ENCODE results near the gene SHMT2.

Gene SHMT2

GRCh38 chr12:57227315-57228115 is 2.0 kb upstream of the SHMT2 start:
- DNase-seq (ENCODE audit: low read depth): peak; percentile 31

- DNase-seq (ENCODE audit: low read depth): peak; percentile 43
These were observed 371 bp upstream of the SHMT2 start for GRCh38 chr12:57229046-57229633.

- DNase-seq (ENCODE audit: low read depth): no peak
These were observed 1.1 kb downstream of the SHMT2 start for GRCh38 chr12:57230381-57231155.

GRCh38 chr12:57231276-57232021 is 1.9 kb downstream of the SHMT2 start:
- DNase-seq (ENCODE audit: low read depth): no peak

GRCh38 chr12:57232156-57232756 is 2.7 kb downstream of the SHMT2 start:
- DNase-seq (ENCODE audit: low read depth): no peak

- DNase-seq (ENCODE audit: low read depth): peak; percentile 45
These were observed 4.1 kb downstream of the SHMT2 start for GRCh38 chr12:57233357-57234232.

GRCh38 chr12:57234233-57234570 is 4.7 kb downstream of the SHMT2 start:
- no peak for DNase-seq (ENCODE audit: low read depth)

GRCh38 chr12:57234571-57235016 is 5.1 kb downstream of the SHMT2 start:
- DNase-seq (ENCODE audit: low read depth): no peak

- no peak for DNase-seq (ENCODE audit: low read depth)
These were observed 5.7 kb downstream of the SHMT2 start for GRCh38 chr12:57235017-57235727.

GRCh38 chr12:57235728-57236131 is 6.2 kb downstream of the SHMT2 start:
- no peak for DNase-seq (ENCODE audit: low read depth)

- DNase-seq (ENCODE audit: low read depth): no peak
These were observed 6.9 kb downstream of the SHMT2 start for GRCh38 chr12:57236201-57236924.

GRCh38 chr12:57236925-57237595 is 7.5 kb downstream of the SHMT2 start:
- peak; percentile 32 for DNase-seq (ENCODE audit: low read depth)

- DNase-seq (ENCODE audit: low read depth): no peak
These were observed 8.1 kb downstream of the SHMT2 start for GRCh38 chr12:57237596-57237931.

GRCh38 chr12:57237932-57238853 is 8.7 kb downstream of the SHMT2 start:
- no peak for DNase-seq (ENCODE audit: low read depth)

- peak; percentile 87 for DNase-seq (ENCODE audit: low read depth)
These were observed 9.5 kb downstream of the SHMT2 start for GRCh38 chr12:57238854-57239554.

GRCh38 chr12:57239587-57240065 is 10.1 kb downstream of the SHMT2 start:
- no peak for DNase-seq (ENCODE audit: low read depth)

Data from ELR (cell line).